Upper lobe of right lung (tissue), 1 donor: ENCODE measurements around the gene MPPED1. TPM values are rescaled to one million over a fixed set of nuclear protein-coding genes. Genes with fewer than 3 reads are reported as not detected.
A peak's percentile ranks its signal among the peaks of the same experiment; 100 is the strongest.

Source experiments
- ATAC-seq: fragments of 200-7000 bp; cut with Tn5 transposase; one replicate; pipeline ENCODE4 v1.9.1; 2020; ENCODE audit warnings: mild to moderate bottlenecking, moderate library complexity
- DNase-seq: peaks from one replicate; pipeline ENCODE4 v3.0.0-alpha.2; 2020
- H3K27ac ChIP-seq: fragments of 200-600 bp; one replicate; pipeline ENCODE4 v1.8.0; 2022
- H3K27me3 ChIP-seq: fragments of 200-600 bp; one replicate; pipeline ENCODE4 v1.8.0; 2022; ENCODE audit warnings: mild to moderate bottlenecking
- H3K36me3 ChIP-seq: fragments of 200-600 bp; one replicate; pipeline ENCODE4 v1.8.0; 2022
- H3K4me1 ChIP-seq: fragments of 200-600 bp; one replicate; pipeline ENCODE4 v1.8.0; 2022
- H3K4me3 ChIP-seq: fragments of 200-600 bp; one replicate; pipeline ENCODE4 v1.8.0; 2022; ENCODE audit warnings: mild to moderate bottlenecking
- H3K9me3 ChIP-seq: fragments of 200-600 bp; one replicate; pipeline ENCODE4 v1.8.0; 2022
- CTCF ChIP-seq: fragments of 200-600 bp; IDR thresholded peaks from one replicate; pipeline ENCODE4 v1.8.0; 2022; ENCODE audit warnings: antibody characterized with exemption
- intact Hi-C: fragments of 100-400 bp; cut with DNase I; formaldehyde crosslinking; loops from one replicate; pipeline ENCODE4 v1.11.0; 2022
- total RNA-seq: library from RNA; stranded (reverse); fragmentation: NEBNext Ultra II Directional; extraction: Animal tissue kit (Norgen Biotek cat#: 25700); gene quantifications from one replicate; pipeline ENCODE4 v1.2.1, GENCODE V29; 2021
- donor health status: DM: no; HTN: yes; CAD: no; lungs with severe emphysema.

MPPED1 gene
- total RNA-seq, 1 donor from 2014 or later, result not detected

- TF ChIP-seq CTCF, result no peak
- DNase-seq, result peak; percentile 19
- Histone ChIP-seq H3K9me3 (no peaks in the 10 kb centered on the region), H3K27me3 (no peaks in the 10 kb centered on the region), H3K36me3 (no peaks in the 10 kb centered on the region), H3K4me3 (no peak overlapping the region), H3K27ac (no peak overlapping the region), H3K4me1 (no peaks in the 10 kb centered on the region)
- no peak for ATAC-seq
- intact Hi-C loops, result no loop called here
These were observed 123.1 kb downstream of the MPPED1 start for GRCh38 chr22:43534916-43535315.

GRCh38 chr22:43535336-43535735 lies 123.5 kb downstream of the MPPED1 start:
- no peak overlapping the region for H3K27ac ChIP-seq
- no peaks in the 10 kb centered on the region for H3K9me3 ChIP-seq
- intact Hi-C loops, result no loop called here
- DNase-seq (peak; percentile 28), ATAC-seq (no peak)
- H3K36me3 ChIP-seq, result no peaks in the 10 kb centered on the region
- no peaks in the 10 kb centered on the region for H3K27me3 ChIP-seq
- no peaks in the 10 kb centered on the region for H3K4me1 ChIP-seq
- H3K4me3 ChIP-seq, result no peak overlapping the region
- TF ChIP-seq CTCF, result no peak

GRCh38 chr22:43535741-43536140 lies 123.9 kb downstream of the MPPED1 start:
- no peak overlapping the region for H3K4me3 ChIP-seq
- ATAC-seq (no peak), DNase-seq (peak; percentile 37)
- no peak overlapping the region for H3K27ac ChIP-seq
- H3K27me3 ChIP-seq, result no peaks in the 10 kb centered on the region
- no peak for TF ChIP-seq CTCF
- H3K36me3 ChIP-seq, result no peaks in the 10 kb centered on the region
- no peaks in the 10 kb centered on the region for H3K9me3 ChIP-seq
- intact Hi-C loops, result no loop called here
- H3K4me1 ChIP-seq, result no peaks in the 10 kb centered on the region

GRCh38 chr22:43537019-43537585 lies 125.3 kb downstream of the MPPED1 start:
- H3K27ac ChIP-seq, result no peak overlapping the region
- H3K4me1 ChIP-seq, result no peaks in the 10 kb centered on the region
- intact Hi-C loops, result no loop called here
- ATAC-seq (peak; percentile 30), DNase-seq (peak; percentile 32)
- H3K4me3 ChIP-seq, result no peak overlapping the region
- no peak for TF ChIP-seq CTCF
- no peaks in the 10 kb centered on the region for H3K9me3 ChIP-seq
- H3K36me3 ChIP-seq, result no peaks in the 10 kb centered on the region
- H3K27me3 ChIP-seq, result no peaks in the 10 kb centered on the region

GRCh38 chr22:43539572-43540528 lies 128.0 kb downstream of the MPPED1 start:
- Histone ChIP-seq H3K9me3 (no peaks in the 10 kb centered on the region), H3K27me3 (no peaks in the 10 kb centered on the region), H3K4me1 (no peaks in the 10 kb centered on the region), H3K36me3 (no peaks in the 10 kb centered on the region), H3K4me3 (no peak overlapping the region), H3K27ac (no peak overlapping the region)
- no peak for TF ChIP-seq CTCF
- ATAC-seq, result no peak
- intact Hi-C loops, result no loop called here
- DNase-seq, result peak; percentile 48
